HG03521 (cell line): ENCODE measurements around the gene VWF.
A peak's percentile ranks its signal among the peaks of the same experiment; 100 is the strongest.
"Not testable (repeated sequence)": the region's sequence is repeated elsewhere in the genome, so short reads cannot be mapped to it uniquely, and the experiment has no call there.

Experiments used
- ATAC-seq: cut with Tn5 transposase; IDR thresholded peaks from one replicate; pipeline ENCODE4 v1.9.1; 2021; ENCODE audit warnings: mild to moderate bottlenecking, moderate library complexity; ENCODE audit not compliant: unreplicated experiment

The VWF gene

DNA sequence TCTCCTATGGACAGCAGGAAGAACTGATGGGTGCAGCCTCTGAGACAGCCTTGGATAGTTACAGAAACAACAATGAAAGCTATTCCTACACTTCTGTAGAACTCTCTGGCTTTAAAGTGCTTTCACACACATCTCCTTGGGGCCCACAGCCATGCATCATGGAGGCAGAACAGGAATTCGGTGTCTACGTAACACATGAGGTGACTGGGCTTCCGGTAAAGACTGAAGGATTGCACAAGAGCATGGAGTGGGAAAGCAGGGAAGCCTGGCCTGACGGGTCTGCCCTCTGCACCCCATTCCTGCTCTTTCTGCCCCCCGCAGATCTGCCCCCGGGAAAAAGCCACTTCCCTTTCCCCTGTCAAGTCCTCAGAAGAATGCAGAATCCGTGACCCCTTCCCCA lies 82.6 kb downstream of the VWF start:
- no peak for ATAC-seq

DNA sequence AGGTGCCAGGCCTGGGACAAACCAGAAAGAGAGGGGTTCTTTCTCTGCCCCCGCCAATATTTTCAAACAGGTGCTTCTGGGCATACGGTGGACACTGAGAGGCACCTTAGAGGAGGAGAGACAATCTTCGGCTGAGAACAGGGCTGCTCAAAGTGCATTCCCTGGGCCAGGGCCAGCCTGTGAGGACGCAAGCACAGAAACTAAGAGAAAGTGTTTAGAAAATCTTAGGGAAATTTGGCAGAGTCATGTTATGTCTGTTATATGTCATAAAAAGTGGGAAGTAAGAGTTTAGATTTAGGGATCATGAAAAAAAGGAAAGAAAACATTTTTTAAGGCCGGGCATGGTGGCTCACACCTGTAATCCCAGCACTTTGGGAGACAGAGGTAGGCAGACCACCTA lies 83.7 kb downstream of the VWF start:
- no peak for ATAC-seq

DNA sequence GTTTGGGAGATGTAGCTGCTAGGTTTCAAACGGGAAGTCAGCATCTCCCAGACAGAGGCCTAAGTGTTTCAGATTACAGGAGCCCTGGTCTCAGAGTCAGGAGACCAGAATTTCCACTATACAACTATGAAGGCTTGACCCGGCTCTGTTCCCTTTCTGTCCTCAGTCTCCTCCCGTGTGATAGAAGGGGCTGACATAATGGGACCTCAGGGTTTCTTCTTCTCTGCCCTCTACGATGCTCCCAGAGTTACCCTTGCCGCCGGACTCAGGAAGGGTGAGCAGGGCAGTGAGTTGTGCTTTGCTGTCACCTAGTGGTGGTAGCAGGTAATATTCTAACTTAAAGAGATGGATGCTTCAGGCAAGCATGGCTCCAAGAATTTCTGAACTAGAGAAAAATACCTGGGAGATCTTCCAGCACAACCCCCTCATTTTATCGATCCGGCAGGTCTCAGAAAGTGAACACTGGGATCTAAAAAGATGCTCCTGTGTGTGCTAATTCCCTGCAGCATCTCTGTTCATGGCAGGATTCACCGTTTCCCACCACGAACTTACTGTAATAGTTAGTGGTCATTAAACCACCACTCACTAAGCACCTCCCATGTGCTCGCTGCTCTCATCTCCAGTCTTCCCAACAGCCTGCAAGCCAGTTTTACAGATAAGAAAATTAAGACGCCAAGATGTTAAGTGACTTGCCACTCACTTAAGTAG lies 84.4 kb downstream of the VWF start:
- no peak for ATAC-seq

DNA sequence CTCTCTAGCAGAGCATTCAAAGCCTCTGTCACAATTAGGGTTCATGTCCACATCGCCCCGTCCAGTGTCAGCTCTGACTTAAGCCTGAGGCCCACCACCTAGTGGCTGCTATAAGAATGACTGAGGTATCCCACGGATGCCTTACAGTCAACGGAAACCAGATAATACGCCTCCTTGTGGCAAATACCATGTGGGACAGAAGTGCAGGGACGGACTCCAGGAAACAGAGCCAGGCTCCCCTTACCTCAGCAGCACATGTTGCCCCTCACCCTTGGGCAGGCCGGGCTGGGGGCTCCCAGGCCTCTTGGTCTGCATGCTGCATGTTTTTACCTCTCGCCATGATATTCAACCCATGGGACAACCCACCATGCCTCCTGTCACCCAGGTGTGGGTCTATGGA lies 86.3 kb downstream of the VWF start:
- ATAC-seq: peak; percentile 49

DNA sequence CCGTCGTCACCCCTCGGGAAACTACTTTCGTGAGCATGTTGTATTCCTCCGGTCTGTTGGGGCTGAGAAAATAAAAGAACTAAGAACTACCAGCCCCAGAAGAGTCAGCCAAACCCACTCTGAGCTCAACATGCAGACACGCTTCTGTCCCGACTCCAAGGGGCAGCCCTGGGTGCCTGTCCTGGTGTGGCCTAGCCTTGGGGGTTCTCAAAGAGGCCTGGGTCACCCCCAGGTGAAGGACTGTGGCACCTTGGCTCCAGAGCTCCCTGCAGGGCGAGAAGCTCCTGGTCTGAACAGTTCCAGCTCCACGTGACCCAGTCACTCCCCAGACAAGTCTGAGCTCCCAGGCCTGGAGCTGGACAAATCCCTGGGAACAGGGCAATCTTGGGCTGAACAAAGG lies 87.0 kb downstream of the VWF start:
- no peak for ATAC-seq

DNA sequence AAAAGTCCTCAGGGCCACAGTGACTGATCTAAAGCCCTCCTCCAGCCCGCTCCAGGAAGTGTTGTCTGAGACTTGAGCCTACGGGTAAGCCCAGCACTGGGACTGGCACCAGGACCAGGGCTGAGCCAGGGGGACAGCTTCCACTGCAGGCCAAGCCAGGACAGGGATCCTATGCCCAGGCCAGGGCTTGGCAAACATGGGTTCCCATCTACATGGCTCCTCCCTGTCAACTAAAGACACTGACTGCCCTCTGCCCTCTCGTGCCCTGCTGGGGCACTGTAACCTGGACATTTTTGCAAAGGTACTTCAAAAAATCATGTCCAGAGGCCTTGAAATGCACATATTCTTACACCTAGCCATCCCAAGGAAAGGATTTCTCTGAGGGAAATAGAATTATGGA lies 88.0 kb downstream of the VWF start:
- no peak for ATAC-seq

DNA sequence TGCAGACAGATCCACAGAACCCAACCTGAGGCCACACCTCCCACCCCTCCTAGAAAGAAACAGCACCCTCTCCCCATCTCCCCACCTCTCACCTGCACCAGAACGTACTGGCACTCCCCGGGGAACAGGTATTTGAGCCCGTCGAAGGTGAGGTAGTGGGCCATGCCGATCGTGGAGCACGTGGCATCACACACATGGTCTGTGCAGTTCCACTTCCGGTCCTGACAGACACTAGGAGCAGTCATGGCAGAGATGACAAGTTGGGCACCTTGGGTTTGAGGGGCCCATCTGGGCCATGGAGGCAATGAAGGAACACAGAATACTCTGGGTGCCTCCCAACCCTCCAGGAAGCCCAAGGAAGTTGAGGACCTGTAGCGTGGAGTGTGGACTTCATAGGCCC lies 89.9 kb downstream of the VWF start:
- no peak for ATAC-seq

DNA sequence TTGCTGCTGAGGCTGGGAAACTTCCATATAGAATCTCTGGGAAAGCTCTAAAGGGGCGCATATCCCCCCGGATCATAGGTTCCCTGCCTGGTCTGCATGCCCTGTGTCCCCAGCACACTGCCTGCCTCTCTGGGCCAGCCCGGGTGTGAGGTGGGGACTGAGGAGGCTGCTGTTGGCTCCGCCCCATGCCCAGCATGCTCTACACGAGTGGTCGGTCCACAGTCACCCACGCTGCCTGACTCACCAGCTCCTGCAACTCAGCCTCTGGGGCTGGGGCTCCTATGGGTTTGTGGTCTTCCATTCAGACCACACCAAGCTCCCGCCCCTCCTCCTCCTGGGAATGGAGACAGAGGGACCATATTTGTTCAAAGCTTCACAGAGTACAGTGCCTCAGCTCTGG lies 90.9 kb downstream of the VWF start:
- no peak for ATAC-seq

DNA sequence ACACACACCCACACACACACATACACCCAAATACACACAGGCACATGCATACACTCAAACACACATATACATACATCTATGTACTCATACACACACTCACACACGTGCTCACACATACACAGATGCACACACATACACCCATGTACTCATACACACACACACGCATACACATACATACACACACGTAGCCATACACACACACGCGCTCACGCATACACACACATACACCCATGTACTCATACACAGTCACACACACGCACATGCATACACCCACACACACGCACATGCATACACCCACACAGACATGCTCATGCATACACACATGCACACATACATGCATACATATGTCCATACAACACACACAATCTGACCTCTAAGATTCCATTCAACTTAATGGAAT lies 91.7 kb downstream of the VWF start:
- ATAC-seq: no peak

DNA sequence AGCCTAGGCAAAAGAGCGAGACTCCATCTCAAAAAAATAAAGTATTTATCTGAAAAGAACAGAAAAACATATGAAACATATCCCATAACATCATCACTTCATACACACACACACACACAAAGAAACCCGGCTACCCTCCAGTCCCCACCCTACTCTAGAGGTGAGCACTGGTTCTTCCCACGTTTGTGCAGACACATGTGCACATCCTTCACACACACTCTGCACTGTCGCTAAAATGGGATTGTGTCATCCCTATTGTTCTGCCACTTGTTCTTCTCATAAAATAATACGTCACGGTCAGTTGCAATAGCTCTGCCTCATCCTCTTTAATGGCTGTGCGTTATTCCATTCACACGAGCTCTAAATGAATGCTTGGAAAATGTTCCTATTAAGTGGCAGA lies 93.5 kb downstream of the VWF start:
- ATAC-seq: no peak

DNA sequence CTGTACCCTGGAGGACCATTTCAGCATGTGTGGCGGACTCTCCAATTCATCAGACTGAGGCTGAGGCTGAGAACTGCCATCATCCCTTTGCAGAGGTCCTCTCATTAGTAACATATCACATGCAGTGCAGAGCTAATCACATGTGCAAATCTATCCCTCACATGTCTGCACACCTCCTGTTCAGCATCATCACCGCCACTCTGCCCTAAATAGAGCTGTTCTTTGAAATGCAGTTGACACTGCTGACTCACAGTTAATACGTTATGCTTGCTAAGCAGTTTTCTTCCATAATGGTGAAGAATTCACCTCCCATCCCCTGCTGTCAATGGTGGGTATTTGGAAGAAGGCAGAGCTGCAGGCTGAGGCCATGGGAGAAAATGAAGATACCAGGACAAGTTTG lies 94.4 kb downstream of the VWF start:
- ATAC-seq: no peak

DNA sequence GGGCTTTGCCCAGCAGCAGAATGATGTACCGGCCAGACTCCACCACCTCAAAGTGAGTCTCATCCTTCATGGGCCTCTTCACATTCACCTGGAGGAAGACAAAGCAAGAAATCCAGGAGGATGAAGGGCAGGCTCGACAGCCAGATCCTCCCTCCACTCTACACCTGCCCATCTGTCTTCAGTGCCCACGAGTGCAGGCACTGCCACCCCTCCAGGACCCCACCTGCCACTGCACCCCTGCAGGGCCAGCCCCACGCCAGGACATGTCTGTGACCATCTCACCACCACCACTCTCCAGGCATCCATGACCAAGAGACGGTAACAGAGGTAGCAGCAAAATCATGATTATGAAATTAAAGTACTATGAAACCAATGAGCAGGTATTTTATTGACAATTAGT lies 95.1 kb downstream of the VWF start:
- ATAC-seq: no peak

DNA sequence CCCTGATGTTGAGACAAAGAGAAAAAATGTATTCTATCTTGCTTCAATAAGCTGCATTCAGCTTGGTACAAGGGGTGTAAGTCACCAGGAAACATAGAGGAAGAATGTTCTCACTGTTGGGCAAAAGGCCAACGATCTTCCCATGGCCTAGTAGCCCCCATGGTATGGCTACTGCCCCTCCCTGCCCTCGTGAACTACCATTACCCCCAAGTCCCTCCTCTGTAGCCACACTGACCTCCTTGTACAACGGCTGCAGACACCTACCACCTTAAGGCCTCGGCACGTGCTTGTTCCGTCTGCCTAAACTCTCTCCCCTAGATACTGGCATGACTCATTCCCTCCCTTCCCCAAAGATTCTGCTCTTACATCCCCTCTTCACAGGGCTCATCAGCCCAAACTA lies 97.5 kb downstream of the VWF start:
- no peak for ATAC-seq

DNA sequence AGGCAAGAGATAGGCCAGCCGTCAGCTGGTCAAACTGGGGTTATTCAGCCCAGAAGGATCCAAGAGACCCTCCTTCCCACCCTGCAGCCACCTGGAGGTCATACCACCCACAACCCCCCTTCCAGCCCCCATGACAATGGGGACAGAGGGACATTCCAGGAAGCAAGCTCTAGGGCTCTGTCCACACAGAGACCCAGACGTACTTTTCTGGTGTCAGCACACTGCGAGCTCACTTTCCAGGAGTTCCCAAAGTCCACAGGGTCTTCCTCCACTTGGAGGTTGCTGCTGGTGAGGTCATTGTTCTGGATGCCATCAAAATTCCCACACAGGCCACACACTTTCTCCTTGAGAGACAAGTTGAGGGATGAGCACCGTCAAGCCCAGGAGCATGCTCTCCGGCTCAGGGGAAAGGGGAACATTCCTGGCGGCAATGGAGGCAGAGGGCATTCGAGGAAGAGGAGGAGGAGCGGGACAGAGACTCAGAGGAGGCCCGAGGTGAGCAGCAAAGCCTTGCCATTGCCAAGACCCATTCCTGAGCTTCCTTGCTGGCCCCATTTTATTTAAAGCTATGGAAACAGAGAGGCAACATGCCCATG lies 98.7 kb downstream of the VWF start:
- ATAC-seq: not testable (repeated sequence)

DNA sequence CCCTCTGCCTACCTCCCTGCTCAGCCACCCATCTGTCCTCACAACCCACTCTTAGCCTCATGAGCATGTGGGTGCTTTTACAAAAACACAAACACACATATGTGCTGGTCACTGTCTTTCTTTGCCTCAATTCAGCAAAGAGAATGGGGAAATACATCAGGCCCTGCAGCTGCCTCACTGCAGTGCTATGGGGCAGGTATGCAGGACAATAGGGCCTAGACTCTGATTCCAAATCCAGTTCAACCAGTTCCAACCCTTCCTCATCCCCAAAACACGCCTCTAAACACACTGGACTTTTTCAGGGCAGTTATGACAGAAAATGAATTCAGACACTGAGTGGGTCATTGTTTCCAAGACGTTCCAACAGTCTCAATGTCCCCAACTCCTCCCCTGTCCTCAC lies 100.4 kb downstream of the VWF start:
- ATAC-seq: not testable (repeated sequence)

DNA sequence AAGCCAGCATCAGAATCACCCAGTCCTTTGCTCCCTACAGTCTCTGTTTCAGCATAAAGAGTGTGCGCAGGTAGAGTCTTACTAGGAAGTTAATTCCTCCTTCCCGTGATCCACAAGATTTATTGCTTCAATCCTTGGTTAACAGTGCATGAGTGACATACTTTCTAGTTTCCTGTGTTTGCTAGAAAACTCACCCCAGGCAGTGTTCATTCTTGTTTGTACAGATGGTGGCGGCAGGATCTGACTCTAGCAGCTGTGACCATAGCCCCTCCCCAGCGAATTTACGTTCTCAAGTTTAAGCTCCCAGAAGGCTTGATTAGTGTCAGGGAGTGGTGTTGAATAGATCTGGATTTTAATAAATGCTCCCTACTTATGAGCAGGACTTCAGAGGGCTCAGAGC lies 103.5 kb downstream of the VWF start:
- ATAC-seq: no peak

DNA sequence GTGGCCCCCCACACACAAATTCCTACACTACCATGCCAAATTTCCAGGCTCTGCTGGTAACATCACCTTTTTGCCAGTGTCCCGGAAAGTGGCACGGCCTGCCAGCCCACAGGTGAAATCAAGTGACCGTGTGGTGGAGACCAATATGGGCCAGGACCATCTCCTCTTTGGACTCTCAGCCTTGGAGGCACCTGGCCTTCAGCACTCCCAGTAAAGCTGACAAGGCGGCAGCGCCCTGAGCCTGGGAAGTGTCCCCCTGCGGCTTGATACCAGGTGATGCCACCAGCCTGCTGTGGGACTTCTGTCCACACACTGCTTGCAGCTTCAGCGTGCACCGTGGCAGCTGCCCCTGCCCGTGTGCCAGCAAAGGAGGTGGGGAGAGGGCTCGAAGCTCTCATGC lies 104.0 kb downstream of the VWF start:
- ATAC-seq: not testable (repeated sequence)

DNA sequence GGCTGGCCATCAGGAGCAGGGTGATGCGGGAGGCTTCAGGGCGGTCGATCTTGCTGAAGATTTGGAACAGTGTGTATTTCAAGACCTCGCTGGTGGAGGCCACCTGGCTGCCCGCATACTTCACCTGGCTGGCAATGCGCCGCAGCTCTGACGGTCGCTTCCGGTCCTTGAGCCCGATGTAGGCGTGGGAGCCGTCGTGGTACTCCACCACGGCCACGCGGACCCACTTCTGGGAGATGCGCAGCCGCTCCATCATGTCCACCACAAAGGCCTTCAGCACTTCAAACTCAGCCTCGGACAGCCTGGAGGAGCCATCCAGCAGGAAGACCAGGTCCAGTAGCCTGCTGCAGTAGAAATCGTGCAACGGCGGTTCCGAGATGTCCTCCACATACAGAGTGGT lies 105.2 kb downstream of the VWF start:
- ATAC-seq: not testable (repeated sequence)

DNA sequence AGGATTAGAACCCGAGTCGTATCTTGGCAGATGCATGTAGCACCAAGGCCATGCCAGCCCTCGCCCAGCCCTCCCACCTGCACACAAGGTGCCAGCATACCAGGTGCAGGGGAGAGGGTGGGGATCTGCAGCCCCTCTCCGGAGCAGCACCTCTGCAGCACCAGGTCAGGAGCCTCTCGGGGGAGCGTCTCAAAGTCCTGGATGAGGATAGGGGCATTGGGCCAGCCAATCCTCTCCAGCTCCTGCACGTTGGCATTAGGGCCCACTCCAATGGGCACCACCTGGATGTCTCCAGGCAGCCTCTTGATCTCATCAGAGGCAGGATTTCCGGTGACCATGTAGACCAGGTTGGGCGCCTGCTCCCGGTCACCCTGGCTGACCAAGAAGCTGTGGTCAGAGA lies 106.2 kb downstream of the VWF start:
- no peak for ATAC-seq

DNA sequence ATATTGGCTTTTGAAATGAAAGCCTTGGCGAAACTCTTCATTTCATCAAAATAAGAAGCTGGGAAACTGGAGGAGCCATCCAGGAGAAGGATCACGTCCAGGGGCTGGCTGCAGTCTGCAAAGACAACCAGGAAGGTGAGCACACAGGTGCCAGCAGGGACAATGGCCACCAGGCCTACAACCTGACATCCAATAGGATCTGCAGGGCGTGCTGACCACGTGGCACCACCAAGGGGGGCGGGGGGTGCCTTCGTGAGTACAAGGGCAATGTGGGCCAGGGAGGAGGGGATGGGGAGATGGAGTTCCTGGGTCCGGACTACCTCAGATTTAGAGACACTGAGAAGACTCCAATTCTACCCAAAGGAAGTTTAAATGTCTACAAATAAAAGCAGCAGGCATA lies 107.7 kb downstream of the VWF start:
- no peak for ATAC-seq

DNA sequence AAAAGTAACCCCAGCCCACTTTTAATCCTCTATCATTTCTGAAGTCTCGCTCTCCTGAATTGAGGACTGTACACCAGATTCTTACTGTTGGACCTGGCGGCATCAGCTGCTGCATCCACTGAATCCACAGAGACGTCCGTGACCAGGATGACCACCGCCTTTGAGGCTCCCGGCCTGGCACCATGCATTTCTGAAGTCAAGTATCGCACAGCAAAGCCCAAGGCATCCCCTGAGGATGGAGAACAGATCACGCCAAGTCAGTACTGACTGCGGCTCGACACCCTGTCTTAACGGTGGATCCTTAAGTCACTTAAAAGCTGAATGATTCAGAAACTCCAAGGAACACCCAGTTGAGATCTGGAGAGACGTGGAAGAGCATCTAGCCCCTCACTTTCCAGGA lies 108.5 kb downstream of the VWF start:
- ATAC-seq: not testable (repeated sequence)

DNA sequence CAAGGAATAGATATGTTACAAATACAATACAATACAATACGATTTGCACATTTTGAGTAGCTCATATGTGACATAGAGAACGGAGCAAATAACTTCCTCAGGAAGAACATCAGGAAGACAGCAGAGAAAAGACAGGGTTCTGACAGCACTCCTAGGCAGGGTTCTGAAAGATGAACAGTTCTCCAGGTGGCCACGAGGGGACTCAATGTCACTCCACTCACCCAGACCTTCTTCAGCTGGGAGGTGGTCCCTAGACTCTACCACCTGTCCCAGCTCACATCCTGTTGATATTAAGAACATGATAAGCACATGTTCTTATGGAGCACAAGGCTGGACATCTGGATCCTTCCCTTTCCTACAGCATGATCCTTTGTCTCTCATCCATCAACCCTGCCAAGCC lies 109.2 kb downstream of the VWF start:
- not testable (repeated sequence) for ATAC-seq
